Dermis lymphatic vessel endothelial cell (primary cell): ENCODE data around the gene RTCA. TPM values are rescaled to one million over a fixed set of nuclear protein-coding genes. Genes with fewer than 3 reads are reported as not detected.

Experiments
- total RNA-seq: library from RNA; depleted of rRNA; stranded (reverse); fragments of >200 nt; gene quantifications from 2 replicates; pipeline ENCODE4 v1.2.1, GENCODE V29; 2014

The RTCA gene
- total RNA-seq, result 37.4 and 39.3 TPM in 2 replicates

GRCh38 chr1:100265931-100266740 is at the start of gene RTCA:
RTCA (plus strand) TSS chr1:100266216; CDS start chr1:100266376, 160 bp downstream.

DNA sequence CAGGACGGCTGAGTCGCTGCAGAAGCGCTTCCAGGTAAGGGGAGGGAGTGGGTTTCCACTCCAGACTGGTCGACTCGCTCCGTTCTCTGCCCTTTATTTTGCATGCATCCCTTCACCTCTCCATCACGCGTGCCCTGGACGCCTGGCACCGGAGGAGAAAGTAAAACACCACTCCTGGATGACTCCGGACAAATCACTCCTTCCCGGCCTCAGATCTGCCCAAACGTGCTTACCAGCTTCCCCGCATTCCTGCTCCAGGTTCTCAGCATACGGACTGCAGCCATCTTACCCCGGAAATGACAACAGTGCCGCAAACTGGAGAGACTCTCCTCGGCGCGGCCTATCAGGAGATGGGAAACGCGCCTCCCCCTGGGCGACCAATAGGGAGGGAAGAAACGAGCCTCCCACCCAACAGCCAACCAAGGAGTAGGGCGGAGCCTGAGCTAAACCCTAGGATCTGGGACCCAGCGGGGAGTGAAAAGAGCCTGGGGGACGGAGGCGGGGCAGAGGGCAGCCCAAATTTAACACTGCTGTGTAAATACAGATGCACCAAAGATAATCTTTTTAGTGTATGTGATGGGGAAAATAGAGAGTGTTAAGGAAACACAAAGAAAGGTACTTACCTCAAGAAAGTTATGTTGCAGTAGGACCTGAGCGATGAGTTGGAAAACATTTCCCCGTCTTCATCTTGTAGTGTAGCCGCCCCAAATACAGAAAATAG is 16.3 kb upstream of the RTCA start, which contains the start of gene DBT:
TSS of gene DBT (minus strand) at position 298 of the 721 bp plus-strand sequence. CDS start at position 284, 14 bp downstream.

Other genes with a start within 250 kb of the RTCA start
- 0.98 and 1.0 TPM in 2 replicates for gene SASS6, start 133.3 kb upstream of the RTCA start, total RNA-seq
- 7.4 and 12.1 TPM in 2 replicates for gene TRMT13, start 133.1 kb upstream of the RTCA start, total RNA-seq
- gene LRRC39, start 88.0 kb upstream of the RTCA start, total RNA-seq, result 0.34 and 0.43 TPM in 2 replicates
- gene DBT, start 16.4 kb upstream of the RTCA start, total RNA-seq, result 5.7 and 5.9 TPM in 2 replicates
- gene CDC14A, start 86.3 kb downstream of the RTCA start, total RNA-seq, result 7.6 and 9.0 TPM in 2 replicates